HG02571 (cell line): Measurements from ENCODE around the gene BMX.
A peak's percentile ranks its signal among the peaks of the same experiment; 100 is the strongest.

ENCODE experiments used
- ATAC-seq: cut with Tn5 transposase; IDR thresholded peaks from one replicate; pipeline ENCODE4 v1.9.1; 2021; ENCODE audit warnings: mild to moderate bottlenecking, moderate library complexity; ENCODE audit not compliant: unreplicated experiment

BMX gene

DNA sequence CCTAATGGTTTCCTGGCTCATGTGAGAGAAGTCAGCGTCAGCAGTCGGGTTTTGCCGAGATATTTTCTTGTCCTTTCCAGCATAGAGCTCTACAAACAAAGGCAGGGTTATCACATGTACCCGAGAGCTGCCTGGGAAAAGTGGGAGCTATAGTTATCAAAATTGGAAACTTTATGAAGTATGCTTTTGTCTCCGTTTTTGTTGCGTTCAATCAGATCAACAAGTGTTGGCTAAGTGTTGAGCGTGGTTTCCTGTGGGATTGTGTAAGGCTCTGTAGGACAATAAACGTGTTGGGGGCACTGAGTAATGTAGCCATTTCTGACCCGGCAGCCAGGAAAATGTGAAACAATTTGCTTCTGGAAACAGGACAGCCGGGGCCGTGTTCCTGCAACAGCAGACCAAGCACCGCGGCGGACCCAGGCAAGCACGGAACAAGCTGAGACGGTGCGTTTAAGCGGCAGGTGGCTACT, at the start of gene BMX:
BMX (plus strand) TSS at position 311 of the 470 bp plus-strand sequence. CDS start 7,547 bp downstream, outside the sequence.
- no peak for ATAC-seq

DNA sequence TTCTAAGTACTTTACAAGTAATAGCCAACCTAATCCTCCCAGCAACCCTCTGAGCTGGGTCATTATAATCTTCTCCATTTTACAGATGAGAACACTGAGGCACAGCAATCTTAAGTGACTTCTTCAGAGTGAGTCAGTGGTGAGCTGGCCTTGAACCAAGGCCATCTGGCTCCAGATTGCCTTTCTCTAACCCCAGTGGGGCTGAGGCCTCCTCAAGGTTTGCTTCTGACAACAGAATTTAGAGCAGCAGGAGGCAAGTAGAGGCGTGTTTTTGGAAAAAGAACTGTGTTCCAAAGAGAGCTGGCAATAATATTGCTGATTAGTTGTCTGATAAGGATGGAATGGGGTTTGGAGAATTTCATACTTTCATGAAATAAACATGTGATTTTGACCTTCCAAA, 48.7 kb upstream of the BMX start:
- no peak for ATAC-seq

- no peak for ATAC-seq
Observed at GRCh38 chrX:15464704-15465103, 35.9 kb upstream of the BMX start.

- ATAC-seq, result peak; percentile 68
Observed at GRCh38 chrX:15465347-15465746, 35.3 kb upstream of the BMX start.

- no peak for ATAC-seq
Observed at GRCh38 chrX:15465896-15466651, 34.5 kb upstream of the BMX start.

DNA sequence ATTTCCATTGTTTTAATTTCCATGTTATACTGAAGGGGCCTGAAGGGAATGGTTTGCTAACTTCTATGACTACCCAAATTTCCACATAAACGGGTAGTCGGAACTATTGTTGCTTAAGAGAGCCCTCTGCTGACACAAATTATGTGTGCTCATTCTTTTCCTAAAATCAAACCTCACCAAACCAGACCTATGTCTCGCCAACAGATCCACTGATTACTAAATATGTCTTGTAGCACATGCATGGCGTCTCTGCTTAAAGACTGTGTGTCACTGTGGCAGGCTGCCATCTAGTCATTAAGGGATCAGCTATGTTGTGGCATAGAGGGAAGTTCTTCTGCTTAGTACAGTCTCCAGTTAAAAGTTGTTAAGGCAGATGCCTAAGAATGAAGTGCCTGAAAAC, 32.6 kb upstream of the BMX start:
- no peak for ATAC-seq

DNA sequence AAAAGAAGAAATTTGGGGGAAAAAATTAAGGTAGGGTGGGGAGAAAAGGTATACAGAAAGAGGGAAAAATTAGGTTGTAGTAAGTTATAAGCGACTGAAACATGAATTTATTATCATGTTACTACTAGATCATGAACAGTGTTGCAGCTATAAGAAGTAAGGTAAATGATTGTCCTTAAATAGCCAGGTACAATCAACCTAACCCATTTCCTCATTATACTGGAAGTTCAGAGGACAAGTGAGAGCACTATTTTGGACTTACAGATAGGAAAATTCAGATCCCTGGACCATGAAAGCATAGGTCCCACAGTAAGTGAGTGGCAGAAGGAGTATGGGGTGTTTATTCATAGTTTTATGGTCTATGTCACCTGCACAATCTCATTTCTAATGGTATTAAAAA, 31.0 kb upstream of the BMX start:
- no peak for ATAC-seq

DNA sequence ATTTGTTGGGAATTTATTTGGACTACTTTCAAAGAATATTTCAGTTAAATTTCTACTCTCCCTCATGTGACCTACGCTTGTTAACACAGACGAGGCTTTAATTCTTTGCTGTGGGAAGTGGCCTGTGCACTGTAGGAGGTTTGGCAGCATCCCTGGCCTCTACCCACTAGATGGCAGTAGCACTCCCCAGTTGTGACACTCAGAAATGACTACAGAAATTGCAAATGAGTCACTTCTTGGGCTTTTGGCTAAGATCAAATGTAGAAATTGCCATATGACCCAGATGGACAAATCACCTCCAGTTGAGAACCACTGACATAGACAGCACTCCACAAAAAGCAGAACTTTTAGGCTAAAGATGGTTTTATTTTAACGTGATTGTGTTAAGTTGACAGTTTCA, 29.6 kb upstream of the BMX start:
- ATAC-seq, result peak; percentile 71

GRCh38 chrX:15472531-15472930, 28.1 kb upstream of the BMX start:
- ATAC-seq, result no peak

- no peak for ATAC-seq
Observed at GRCh38 chrX:15474028-15474427, 26.6 kb upstream of the BMX start.

- ATAC-seq, result no peak
Observed at GRCh38 chrX:15475021-15475420, 25.6 kb upstream of the BMX start.

DNA sequence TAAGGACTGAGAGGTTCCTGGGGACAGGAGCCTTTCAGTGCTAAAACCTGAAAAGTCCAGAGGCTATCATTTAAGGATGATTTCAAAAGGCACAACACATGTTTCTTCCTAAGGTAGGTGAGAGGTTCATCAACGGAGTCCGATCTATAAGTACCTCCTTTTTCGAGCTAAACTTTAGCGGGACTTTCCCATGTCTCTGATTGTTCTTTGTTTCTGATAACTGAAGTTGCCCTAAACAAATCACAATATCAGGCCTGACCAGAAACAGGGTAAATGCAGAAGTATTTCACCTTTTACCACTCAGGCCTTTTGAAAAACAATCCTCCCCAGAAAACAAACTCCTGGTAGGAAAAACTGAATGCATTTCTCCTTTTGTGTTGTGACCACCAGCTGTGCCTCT, 25.1 kb upstream of the BMX start:
- no peak for ATAC-seq

DNA sequence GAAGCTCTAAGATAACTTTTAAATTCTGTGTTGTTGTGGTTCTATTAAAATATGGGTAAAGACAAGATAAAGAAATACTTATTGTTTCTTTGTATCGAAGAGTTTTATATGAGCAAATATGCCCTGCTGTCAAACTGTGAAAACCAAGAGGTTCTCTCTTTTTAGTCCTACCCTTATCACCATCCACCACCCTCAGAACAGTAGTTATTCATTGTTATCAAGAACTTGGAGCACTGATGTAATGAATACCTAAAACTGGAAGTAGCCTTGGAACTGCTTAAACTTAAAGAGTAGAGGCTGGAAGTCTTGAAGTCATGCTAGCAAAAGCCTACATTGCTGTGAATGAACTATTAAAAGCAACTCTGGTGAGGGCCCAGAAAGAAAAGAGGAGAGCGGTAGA, 16.7 kb upstream of the BMX start:
- no peak for ATAC-seq

DNA sequence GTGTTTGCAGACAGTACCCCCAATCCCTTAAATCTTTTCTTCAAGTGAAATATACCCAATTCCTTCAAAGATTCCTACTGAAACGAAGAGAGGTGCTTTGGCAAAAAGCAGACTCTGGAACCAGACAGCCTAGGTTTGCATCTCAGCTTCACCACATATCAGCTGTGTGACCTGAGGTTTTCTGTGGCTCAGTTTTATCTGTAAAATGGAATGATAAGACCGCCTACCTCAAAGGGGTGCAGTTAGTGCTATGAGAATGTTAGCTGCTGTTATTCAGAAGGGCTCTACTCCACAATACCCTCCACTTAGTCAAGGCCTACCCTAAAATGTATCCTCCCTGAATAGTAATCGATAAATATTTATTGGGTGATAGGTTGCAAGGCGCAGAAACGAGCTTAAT, 8.1 kb upstream of the BMX start:
- ATAC-seq, result no peak

DNA sequence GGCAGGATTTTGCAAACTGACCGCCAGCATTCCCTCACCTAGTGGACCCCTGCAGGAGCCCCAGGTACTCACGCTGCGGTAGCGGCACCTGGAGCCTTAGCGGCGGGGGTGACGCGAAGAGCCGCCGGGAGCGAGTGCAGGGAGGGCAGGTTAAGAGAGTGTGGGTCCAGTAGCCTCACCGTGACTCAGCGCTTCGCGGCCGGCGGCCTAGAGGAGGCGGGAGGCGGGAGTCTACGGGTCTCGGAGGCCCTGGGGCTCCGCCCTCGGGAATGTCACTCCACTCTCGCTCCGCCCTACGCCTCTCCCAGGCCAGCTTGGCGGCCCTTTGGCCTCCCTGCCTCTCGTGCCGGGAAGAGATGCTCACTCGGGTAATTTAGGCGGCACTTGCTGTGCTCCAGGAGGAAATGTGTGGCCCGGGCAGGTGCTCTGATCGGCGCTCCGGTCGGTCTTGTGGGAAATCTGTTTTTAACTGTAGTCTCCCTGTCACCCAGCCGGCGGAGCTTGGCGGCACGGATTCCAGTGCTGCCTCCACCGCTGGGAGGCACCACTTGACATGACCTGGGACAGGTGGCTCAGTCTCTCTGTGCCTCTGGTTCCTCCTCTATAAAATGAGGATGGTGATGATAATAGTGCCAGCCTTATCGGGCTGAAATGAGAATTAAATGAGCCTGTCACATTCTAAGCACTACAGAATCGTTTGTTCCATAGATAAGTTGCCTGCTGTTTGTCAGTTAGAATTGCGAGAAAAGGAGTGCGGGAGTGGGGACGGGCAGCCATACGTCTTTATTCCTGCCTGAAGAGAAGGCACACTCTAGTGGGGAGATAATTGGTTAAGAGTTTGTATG, 7.3 kb upstream of the BMX start, which contains the start of gene PIR:
PIR (minus strand) TSS at position 216 of the 845 bp plus-strand sequence. CDS start 2,076 bp downstream, outside the sequence.
- peak; percentile 96 for ATAC-seq

DNA sequence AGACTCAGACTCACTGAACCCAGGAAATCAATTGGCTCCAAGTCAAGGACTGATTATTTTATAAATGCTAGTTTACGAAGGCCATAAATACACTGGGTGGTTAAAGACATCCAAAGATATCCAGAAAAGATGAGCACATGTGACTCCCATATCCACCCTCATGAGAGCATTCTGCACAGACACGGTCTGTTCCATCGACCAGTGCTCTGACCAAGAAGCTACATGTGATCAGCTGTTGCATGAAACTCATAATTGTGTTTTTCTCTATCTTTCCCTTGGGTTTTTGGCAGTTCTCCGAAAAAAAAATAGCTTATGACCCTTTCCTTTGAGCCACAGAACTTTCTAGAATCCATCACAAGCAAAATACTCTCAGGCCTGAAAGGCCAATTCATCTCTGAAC, 4.8 kb upstream of the BMX start:
- no peak for ATAC-seq

DNA sequence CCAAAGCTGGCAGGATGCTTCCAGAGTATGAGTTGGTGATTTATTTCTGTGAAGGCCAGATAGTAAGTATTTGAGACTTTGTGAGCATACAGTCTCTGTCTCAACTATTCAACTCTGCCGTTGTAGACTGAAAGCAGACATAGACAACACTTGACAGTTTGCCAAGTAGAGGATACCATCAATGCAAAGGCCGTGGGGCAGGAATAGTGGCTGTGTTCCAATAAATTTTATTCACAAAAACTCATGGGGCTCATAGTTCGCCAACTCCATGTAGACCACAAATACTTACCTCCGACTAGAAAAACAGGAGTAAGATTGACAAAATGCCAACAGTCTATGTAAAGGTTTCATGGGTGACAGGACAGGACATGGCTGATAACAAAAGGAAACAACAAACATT, 3.8 kb upstream of the BMX start:
- no peak for ATAC-seq

- ATAC-seq, result no peak
Observed at GRCh38 chrX:15497865-15498264, 2.7 kb upstream of the BMX start.

DNA sequence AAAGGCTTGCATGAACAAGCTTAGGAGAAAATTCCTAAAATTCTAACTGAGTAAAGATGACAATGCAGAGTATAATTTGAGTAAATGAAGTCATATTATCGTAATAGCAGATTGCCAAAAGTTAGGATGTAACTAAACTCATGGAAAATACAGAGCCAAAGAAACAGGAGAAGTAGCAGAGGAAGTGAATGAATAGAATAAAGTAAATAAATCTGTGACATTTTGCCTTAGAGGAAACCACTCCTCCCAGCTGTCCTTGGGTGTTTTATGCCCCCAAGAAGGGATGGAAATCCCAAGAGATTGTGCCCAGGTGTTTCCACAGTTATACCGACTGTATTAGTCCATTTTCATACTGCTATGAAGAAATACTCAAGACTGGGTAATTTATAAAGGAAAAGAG, 1.9 kb upstream of the BMX start:
- no peak for ATAC-seq

DNA sequence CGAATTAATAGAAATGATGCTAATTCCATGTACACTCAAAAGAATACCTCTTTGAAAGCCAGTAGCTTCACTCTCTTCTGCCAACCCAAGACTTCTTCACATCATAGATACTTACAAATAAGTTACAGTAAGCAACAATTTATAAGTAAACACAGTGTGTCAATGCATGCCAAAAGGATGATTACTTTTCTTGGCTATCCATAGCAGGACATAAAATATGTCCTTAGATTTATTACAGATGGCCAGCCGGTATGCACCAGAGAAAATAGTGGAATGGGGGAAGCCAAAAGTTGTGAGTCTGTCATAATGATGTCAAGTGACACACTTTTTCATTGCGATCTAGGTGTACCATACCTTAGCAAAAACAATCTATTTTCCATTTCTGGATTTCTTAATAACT, 631 bp upstream of the BMX start:
- ATAC-seq, result no peak

DNA sequence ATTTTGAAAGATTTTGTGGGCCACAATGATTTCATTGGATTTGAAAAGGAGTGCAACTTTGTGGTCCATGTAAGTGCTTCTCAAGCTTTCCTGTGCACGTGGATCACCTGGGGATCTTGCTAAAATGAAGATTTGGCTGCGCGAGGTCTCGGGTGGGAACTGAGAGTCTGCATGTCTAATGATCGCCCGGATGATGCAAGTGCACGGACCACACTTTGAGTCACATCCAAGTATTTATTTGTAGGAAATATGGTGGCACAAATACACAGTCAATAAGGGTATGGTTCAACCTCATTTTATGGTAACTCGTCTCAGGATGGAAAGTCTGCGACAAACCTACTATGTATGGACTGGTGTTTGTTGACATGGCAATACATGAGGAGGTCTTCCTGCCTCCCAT, 899 bp downstream of the BMX start:
- ATAC-seq, result no peak

DNA sequence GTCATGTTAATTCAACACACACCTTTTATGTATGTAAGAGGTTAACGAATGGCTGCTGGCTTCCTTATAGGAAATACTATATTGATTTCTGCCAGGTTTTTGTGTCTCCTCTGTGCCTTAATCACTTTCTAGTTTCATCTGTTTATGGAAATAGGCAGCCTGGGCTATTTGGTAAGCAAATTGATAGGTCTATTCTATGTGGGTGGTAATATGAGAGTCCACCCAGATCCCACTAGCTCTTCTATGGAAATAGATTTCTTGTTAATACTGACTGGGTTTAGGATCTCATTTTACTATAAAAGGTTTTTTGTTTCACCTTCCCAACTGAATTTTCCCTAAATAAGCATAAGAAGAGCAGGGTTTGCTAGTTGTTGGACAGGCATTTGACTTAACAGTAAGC, 4.1 kb downstream of the BMX start:
- no peak for ATAC-seq
